ENCODE results near the gene FBXO10. TPM values are rescaled to one million over a fixed set of nuclear protein-coding genes. Genes with fewer than 3 reads are reported as not detected.
A peak's percentile ranks its signal among the peaks of the same experiment; 100 is the strongest.

The FBXO10 gene
- total and polyA plus RNA-seq, 10 of the 15 experiments (the other 5 are each of a cell fraction or from before 2014, with no cell fraction given), result 1.6 to 17.2 (median 9.6) TPM

- Histone ChIP-seq H3K79me2 (ENCODE audit: control insufficient read depth, insufficient read depth, low read length) (peaks cover 20% of the 10 kb centered on the region), H3K9me3 (replicated peaks; ENCODE audit: control insufficient read depth, insufficient read depth, low read length) (no peaks in the 10 kb centered on the region), H3K4me3 (no peak overlapping the region), H2AFZ (ENCODE audit: control insufficient read depth, low read depth, low read length) (no peak overlapping the region), H3K36me3 (ENCODE audit: control insufficient read depth in 2 of 2, insufficient read depth in 2 of 2, low read length in 1 of 2) (peaks cover 6 to 24% of the 10 kb centered on the region in 2 experiments), H4K20me1 (ENCODE audit: control insufficient read depth, insufficient read depth) (0 out of 2 replicates have a peak, but pooled peaks cover 4% of the 10 kb centered on the region), H3K4me2 (ENCODE audit: control insufficient read depth, insufficient read depth) (no peak overlapping the region), H3K27me3 (replicated peaks in 1 of 2; ENCODE audit: control insufficient read depth in 2 of 2, insufficient read depth in 2 of 2, low read length in 1 of 2) (no peaks in the 10 kb centered on the region), H3K9ac (ENCODE audit: control insufficient read depth, insufficient read depth, low read length) (no peak overlapping the region), H3K4me1 (ENCODE audit: control insufficient read depth, insufficient read depth, low read length) (no peaks in the 10 kb centered on the region), H3K27ac (ENCODE audit: control insufficient read depth, insufficient read depth) (no peak overlapping the region)
- ATAC-seq (peak; percentile 77), DNase-seq (ENCODE audit: low read depth, low spot score) (no peak), FAIRE-seq (peak; percentile 92)
- 60% methylated on average over 6 of the region's 6 CpGs for WGBS (ENCODE audit: insufficient coverage, insufficient replicate concordance, low lambda C conversion rate, missing lambda C conversion rate)
- CTCF ChIA-PET, result interaction anchor here (1.1 to 2.1 kb wide), 8 partner anchors 8 to 202 kb away, joined by 3 to 12 read pairs (median 5); partner anchors contain the start of genes EXOSC3, FBXO10 and TOMM5
- POLR2A ChIA-PET, result interaction anchor here (1.0 kb wide), 1 partner anchor 10 kb away, joined by 3 read pairs; no protein-coding TSS in a partner anchor
- intact Hi-C loops (cut with micrococcal nuclease; ENCODE audit: unreplicated experiment), result loop anchor here (1.0 to 5.0 kb wide), 2 partner anchors 203 to 220 kb away; partner anchors contain the start of genes DCAF10 and EXOSC3
- RAD21 ChIA-PET (ENCODE audit: unreplicated experiment), result interaction anchor here (1.2 to 1.3 kb wide), 2 partner anchors 9 to 95 kb away, joined by 3 to 6 read pairs; partner anchors contain the start of gene TOMM5
- BruUV-seq (replicated peaks), result no TSS peak
- in situ Hi-C loops (cut with MboI), result no loop called here
- SMC1A ChIA-PET (ENCODE audit: uncharacterized antibody, unreplicated experiment), result interaction anchor here (0.7 to 1.7 kb wide), 6 partner anchors 10 to 339 kb away, joined by 3 to 6 read pairs (median 3); partner anchors contain the start of gene TOMM5
- TF ChIP-seq ASH2L (IDR thresholded peaks at IDR 0.05; ENCODE audit: borderline replicate concordance, low read depth) (no peak), CHD1 (IDR thresholded peaks at IDR 0.05; ENCODE audit: low read depth, low read length) (no peak), RAD21 (IDR thresholded peaks at IDR 0.05; ENCODE audit: insufficient read depth, low read depth, low read length) (peak; percentile 68), KDM1A (IDR thresholded peaks at IDR 0.05; ENCODE audit: borderline replicate concordance) (no peak), ELK1 (IDR thresholded peaks at IDR 0.05; ENCODE audit: low read depth, low read length) (no peak), USF2 (IDR thresholded peaks at IDR 0.05; ENCODE audit: borderline replicate concordance, low read depth, low read length) (no peak), ETV6 (conservative IDR thresholded peaks at IDR 0.05 in 1 of 2, IDR thresholded peaks at IDR 0.05 in 1 of 2; ENCODE audit: borderline replicate concordance in 1 of 2, low read depth in 1 of 2) (no peak), HDAC6 (IDR thresholded peaks at IDR 0.05; ENCODE audit: unreplicated experiment) (no peak), SMC3 (IDR thresholded peaks at IDR 0.05; ENCODE audit: borderline replicate concordance, low read length) (peak; percentile 30; the same call in 1 of the 2 replicates), YBX1 (IDR thresholded peaks at IDR 0.05) (no peak), CUX1 (IDR thresholded peaks at IDR 0.05; ENCODE audit: insufficient replicate concordance, low read depth, low read length) (no peak), E2F8 (IDR thresholded peaks at IDR 0.05; ENCODE audit: low read depth, partially characterized antibody) (no peak)
Observed at GRCh38 chr9:37582548-37583157, 6.5 kb upstream of the FBXO10 start.
